ENCODE results near the gene BPI.

- no peak for TF ChIP-seq CTCF (IDR thresholded peaks at IDR 0.05)
- TF ChIP-seq POLR2AphosphoS5 (IDR thresholded peaks at IDR 0.05) = no peak
- TF ChIP-seq POLR2A (IDR thresholded peaks at IDR 0.05) = no peak
Measured at GRCh38 chr20:38308047-38308438, 4.1 kb downstream of the BPI start.
